Hematopoietic multipotent progenitor cell treated with erythropoietin and hydrocortisone succinate and interleukin-3 and kit ligand, for 6 days (in vitro differentiated cells): ENCODE measurements around the gene WASF2.
A peak's percentile ranks its signal among the peaks of the same experiment; 100 is the strongest.
"Not testable (repeated sequence)": the region's sequence is repeated elsewhere in the genome, so short reads cannot be mapped to it uniquely, and the experiment has no call there.

Experiments
- DNase-seq: peaks from one replicate; pipeline ENCODE4 v3.0.0-alpha.2; 2015

WASF2 gene

GRCh38 chr1:27521336-27521831 lies 31.4 kb upstream of the WASF2 start:
- DNase-seq, result no peak

GRCh38 chr1:27520651-27521050 lies 30.7 kb upstream of the WASF2 start:
- no peak for DNase-seq

- no peak for DNase-seq
Measured at GRCh38 chr1:27519331-27520258, 29.6 kb upstream of the WASF2 start.

GRCh38 chr1:27518808-27519207 lies 28.8 kb upstream of the WASF2 start:
- no peak for DNase-seq

- no peak for DNase-seq
Measured at GRCh38 chr1:27517907-27518718, 28.1 kb upstream of the WASF2 start.

- no peak for DNase-seq
Measured at GRCh38 chr1:27517301-27517700, 27.3 kb upstream of the WASF2 start.

- DNase-seq, result no peak
Measured at GRCh38 chr1:27515626-27516025, 25.7 kb upstream of the WASF2 start.

- DNase-seq, result no peak
Measured at GRCh38 chr1:27513958-27514357, 24.0 kb upstream of the WASF2 start.

- DNase-seq, result no peak
Measured at GRCh38 chr1:27513528-27513927, 23.6 kb upstream of the WASF2 start.

GRCh38 chr1:27509127-27510080 lies 19.4 kb upstream of the WASF2 start:
- no peak for DNase-seq

GRCh38 chr1:27507960-27508665 lies 18.1 kb upstream of the WASF2 start:
- peak; percentile 46 for DNase-seq

- DNase-seq, result no peak
Measured at GRCh38 chr1:27506703-27507102, 16.7 kb upstream of the WASF2 start.

- DNase-seq, result no peak
Measured at GRCh38 chr1:27505420-27505680, 15.4 kb upstream of the WASF2 start.

GRCh38 chr1:27504588-27505419 lies 14.8 kb upstream of the WASF2 start:
- no peak for DNase-seq

- no peak for DNase-seq
Measured at GRCh38 chr1:27503844-27504587, 14.0 kb upstream of the WASF2 start.

GRCh38 chr1:27503033-27503432 lies 13.1 kb upstream of the WASF2 start:
- DNase-seq, result no peak

GRCh38 chr1:27501159-27501558 lies 11.2 kb upstream of the WASF2 start:
- not testable (repeated sequence) for DNase-seq

- DNase-seq, result no peak
Measured at GRCh38 chr1:27499142-27499541, 9.2 kb upstream of the WASF2 start.

- DNase-seq, result no peak
Measured at GRCh38 chr1:27496604-27497155, 6.7 kb upstream of the WASF2 start.

GRCh38 chr1:27492796-27493195 lies 2.8 kb upstream of the WASF2 start:
- DNase-seq, result no peak
